H9 (cell line): Measurements from ENCODE around the gene SH2B2. TPM values are rescaled to one million over a fixed set of nuclear protein-coding genes. Genes with fewer than 3 reads are reported as not detected.

Experiments used
- DNase-seq: peaks from one replicate; pipeline ENCODE4 v3.0.0-alpha.2; 2017
- H2AFZ ChIP-seq: one replicate; pipeline ENCODE4 v1.6.1; 2013; ENCODE audit warnings: mild to moderate bottlenecking, low read length, control low read depth, moderate library complexity
- H2AK5ac ChIP-seq: 2 replicates; pipeline ENCODE4 v1.6.1; 2013; ENCODE audit warnings: low read length, control low read depth, mixed read lengths; ENCODE audit not compliant: insufficient read length
- H2BK120ac ChIP-seq: one replicate; pipeline ENCODE4 v1.6.1; 2013; ENCODE audit warnings: low read depth, mild to moderate bottlenecking, low read length, control low read depth, inconsistent platforms; ENCODE audit not compliant: poor library complexity, severe bottlenecking
- H2BK12ac ChIP-seq: 2 replicates; pipeline ENCODE4 v1.6.1; 2013; ENCODE audit warnings: low read length, control low read depth, mixed read lengths, low read depth; ENCODE audit not compliant: insufficient read length
- H2BK15ac ChIP-seq: 2 replicates; pipeline ENCODE4 v1.6.1; 2013; ENCODE audit warnings: low read depth, low read length, control low read depth
- H2BK20ac ChIP-seq: one replicate; pipeline ENCODE4 v1.6.1; 2013; ENCODE audit warnings: low read depth, mild to moderate bottlenecking, low read length, control low read depth, inconsistent platforms; ENCODE audit not compliant: poor library complexity, severe bottlenecking
- H2BK5ac ChIP-seq: 2 replicates; pipeline ENCODE4 v1.6.1; 2013; ENCODE audit warnings: low read length, control low read depth, mixed read lengths; ENCODE audit not compliant: insufficient read length
- H3K14ac ChIP-seq: 2 replicates; pipeline ENCODE4 v1.6.1; 2013; ENCODE audit warnings: low read length, control low read depth; ENCODE audit not compliant: insufficient read depth
- H3K18ac ChIP-seq: 2 replicates; pipeline ENCODE4 v1.6.1; 2013; ENCODE audit warnings: low read depth, mild to moderate bottlenecking, mixed read lengths, low read length, control low read depth; ENCODE audit not compliant: insufficient read length
- H3K23ac ChIP-seq: 2 replicates; pipeline ENCODE4 v1.6.1; 2013; ENCODE audit warnings: low read length, control low read depth, mixed read lengths, low read depth; ENCODE audit not compliant: insufficient read length
- H3K23me2 ChIP-seq: 2 replicates; pipeline ENCODE4 v1.6.1; 2013; ENCODE audit warnings: low read depth, mild to moderate bottlenecking, mixed read lengths, low read length, control low read depth; ENCODE audit not compliant: insufficient read length, poor library complexity, severe bottlenecking
- H3K27ac ChIP-seq: 2 replicates; pipeline ENCODE4 v1.5.1; 2013; ENCODE audit warnings: low read length, control low read depth, mixed read lengths, low read depth; ENCODE audit not compliant: insufficient read length
- H3K27me3 ChIP-seq: 2 replicates; pipeline ENCODE4 v1.6.1; 2013; ENCODE audit warnings: low read length, control low read depth, inconsistent platforms; ENCODE audit not compliant: insufficient read depth
- H3K4ac ChIP-seq: 2 replicates; pipeline ENCODE4 v1.6.1; 2013; ENCODE audit warnings: low read depth, mild to moderate bottlenecking, control low read depth, inconsistent platforms, low read length, moderate library complexity
- H3K4me1 ChIP-seq: 2 replicates; pipeline ENCODE4 v1.6.1; 2013; ENCODE audit warnings: low read length, control low read depth, inconsistent platforms; ENCODE audit not compliant: insufficient read depth
- H3K4me2 ChIP-seq: 2 replicates; pipeline ENCODE4 v1.6.1; 2013; ENCODE audit warnings: low read length, control low read depth, mixed read lengths; ENCODE audit not compliant: insufficient read length, insufficient read depth
- H3K56ac ChIP-seq: 2 replicates; pipeline ENCODE4 v1.6.1; 2013; ENCODE audit warnings: low read depth, mild to moderate bottlenecking, mixed read lengths, low read length, control low read depth; ENCODE audit not compliant: insufficient read length
- H3K79me1 ChIP-seq: 2 replicates; pipeline ENCODE4 v1.6.1; 2013; ENCODE audit warnings: low read depth, mild to moderate bottlenecking, moderate library complexity, low read length, control low read depth, inconsistent platforms; ENCODE audit not compliant: insufficient read depth, poor library complexity, severe bottlenecking
- H3K79me2 ChIP-seq: 2 replicates; pipeline ENCODE4 v1.6.1; 2013; ENCODE audit warnings: low read length, control low read depth, inconsistent platforms; ENCODE audit not compliant: insufficient read depth
- H3K9ac ChIP-seq: 2 replicates; pipeline ENCODE4 v1.6.1; 2013; ENCODE audit warnings: low read length, control low read depth, mixed read lengths; ENCODE audit not compliant: insufficient read length; ENCODE audit errors: extremely low read depth
- H3K9me3 ChIP-seq: one replicate; pipeline ENCODE4 v1.6.1; 2013; ENCODE audit warnings: low read depth, low read length, inconsistent platforms; ENCODE audit not compliant: control insufficient read depth
- H3T11ph ChIP-seq: one replicate; pipeline ENCODE4 v1.6.1; 2013; ENCODE audit warnings: mild to moderate bottlenecking, low read length, control low read depth, inconsistent platforms
- H4K20me1 ChIP-seq: one replicate; pipeline ENCODE4 v1.6.1; 2013; ENCODE audit not compliant: control insufficient read depth, insufficient read length, insufficient read depth
- H4K5ac ChIP-seq: 2 replicates; pipeline ENCODE4 v1.6.1; 2013; ENCODE audit warnings: low read depth, mild to moderate bottlenecking, mixed read lengths, low read length, control low read depth; ENCODE audit not compliant: insufficient read length
- H4K8ac ChIP-seq: replicated peaks from 2 replicates; pipeline ENCODE4 v1.6.1; 2013; ENCODE audit warnings: low read length, control low read depth, mixed read lengths, low read depth; ENCODE audit not compliant: insufficient read length
- H4K91ac ChIP-seq: 2 replicates; pipeline ENCODE4 v1.6.1; 2013; ENCODE audit warnings: low read depth, mild to moderate bottlenecking, moderate library complexity, mixed read lengths, low read length, control low read depth; ENCODE audit not compliant: insufficient read length
- H3K27ac Mint-ChIP-seq, 3 experiments: 2 replicates in 2 of 3; 3 replicates in 1 of 3; pipeline ENCODE4 v1.8.0; 2020 to 2021; ENCODE audit warnings: mixed read lengths in 3 of 3, mild to moderate bottlenecking in 1 of 3, moderate library complexity in 1 of 3
- H3K27me3 Mint-ChIP-seq: 2 replicates; pipeline ENCODE4 v1.8.0; 2021; ENCODE audit warnings: low read depth, mild to moderate bottlenecking, moderate library complexity, mixed read lengths
- H3K36me3 Mint-ChIP-seq, 3 experiments: 2 replicates in 2 of 3; 3 replicates in 1 of 3; pipeline ENCODE4 v1.8.0; 2020 to 2021; ENCODE audit warnings: low read depth in 3 of 3, mixed read lengths in 3 of 3; ENCODE audit not compliant: insufficient read depth in 1 of 3
- H3K4me1 Mint-ChIP-seq, 2 experiments: 2 replicates each; pipeline ENCODE4 v1.8.0; 2020; ENCODE audit warnings: mixed read lengths in 2 of 2
- H3K4me3 Mint-ChIP-seq, 2 experiments: 2 replicates in 1 of 2; 3 replicates in 1 of 2; pipeline ENCODE4 v1.8.0; 2020 to 2021; ENCODE audit warnings: mild to moderate bottlenecking in 2 of 2, mixed read lengths in 2 of 2, moderate library complexity in 1 of 2
- H3K9me3 Mint-ChIP-seq, 2 experiments: 2 replicates in 1 of 2; 3 replicates in 1 of 2; pipeline ENCODE4 v1.8.0; 2020; ENCODE audit warnings: mild to moderate bottlenecking in 2 of 2, mixed read lengths in 2 of 2, moderate library complexity in 1 of 2
- WGBS: extraction: QIAGEN DNeasy Blood & Tissue Kit; methylation state at CpG from one replicate; pipeline ENCODE4 v1.1.7; 2013; ENCODE audit warnings: missing lambda C conversion rate, low lambda C conversion rate, mixed read lengths; ENCODE audit not compliant: insufficient read length; ENCODE audit errors: extremely low coverage; 5-methylcytosine and 5-hydroxymethylcytosine counted together
- total RNA-seq: library from RNA; stranded (reverse); gene quantifications from 2 replicates; pipeline ENCODE4 v1.2.1, GENCODE V29; 2021
- TF ChIP-seq, protein P1 (sequence below): fragments of 200-600 bp; sonication (generic); conservative IDR thresholded peaks from 3 replicates; pipeline ENCODE4 v1.8.0; 2021; ENCODE audit warnings: antibody characterized with exemption, mild to moderate bottlenecking

SH2B2 gene
- total RNA-seq, 1 experiment from 2014 or later, result 10.4 TPM

DNA sequence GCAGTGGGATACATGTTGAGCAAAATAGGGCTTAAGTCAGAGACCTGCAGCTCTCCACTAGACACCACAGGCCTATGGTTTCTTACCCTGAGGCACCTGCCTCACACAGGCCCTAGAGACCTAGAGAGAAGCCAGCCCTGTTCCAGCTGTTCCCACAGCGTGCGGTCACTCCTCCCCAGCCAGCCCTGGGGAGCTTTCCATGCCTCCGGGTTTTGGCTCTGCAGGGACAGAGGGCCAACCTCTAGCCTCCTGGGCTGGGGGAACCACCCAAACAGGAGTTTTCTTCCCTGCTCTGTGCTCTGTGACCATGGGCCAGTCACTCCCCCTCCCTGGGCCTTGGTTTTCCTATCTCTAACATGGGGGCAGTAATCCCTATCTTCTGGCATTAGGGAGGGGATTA lies 33.0 kb downstream of the SH2B2 start:
- H2BK20ac ChIP-seq, result no peak overlapping the region
- no peak overlapping the region for H4K91ac ChIP-seq
- no peak overlapping the region for H4K8ac ChIP-seq
- no peak overlapping the region for H2BK120ac ChIP-seq
- no peak overlapping the region for H3K27ac ChIP-seq
- H3K23me2 ChIP-seq, result no peaks in the 10 kb centered on the region
- no peak overlapping the region for H2BK15ac ChIP-seq
- H3T11ph ChIP-seq, result no peak overlapping the region
- Mint-ChIP-seq H3K36me3 (peaks cover 1 to 12% (median 9%) of the 10 kb centered on the region in 3 experiments; a peak in 6 of 7 replicates), H3K4me1 (peaks cover 13 to 23% of the 10 kb centered on the region in 2 experiments), H3K27ac (no peak overlapping the region; a peak in 1 of 7 replicates), H3K4me3 (no peak overlapping the region), H3K9me3 (no peaks in the 10 kb centered on the region), H3K27me3 (peaks cover 17% of the 10 kb centered on the region)
- H3K4me2 ChIP-seq, result no peak overlapping the region
- H4K5ac ChIP-seq, result no peak overlapping the region
- H2AK5ac ChIP-seq, result no peak overlapping the region
- no peaks in the 10 kb centered on the region for H3K79me1 ChIP-seq
- no peak for DNase-seq
- no peak overlapping the region for H3K14ac ChIP-seq
- no peak overlapping the region for H3K4ac ChIP-seq
- H3K9me3 ChIP-seq, result no peaks in the 10 kb centered on the region
- H3K9ac ChIP-seq, result no peak overlapping the region
- no peak overlapping the region for H2BK5ac ChIP-seq
- no peaks in the 10 kb centered on the region for H3K27me3 ChIP-seq
- TF ChIP-seq, protein P1, sequence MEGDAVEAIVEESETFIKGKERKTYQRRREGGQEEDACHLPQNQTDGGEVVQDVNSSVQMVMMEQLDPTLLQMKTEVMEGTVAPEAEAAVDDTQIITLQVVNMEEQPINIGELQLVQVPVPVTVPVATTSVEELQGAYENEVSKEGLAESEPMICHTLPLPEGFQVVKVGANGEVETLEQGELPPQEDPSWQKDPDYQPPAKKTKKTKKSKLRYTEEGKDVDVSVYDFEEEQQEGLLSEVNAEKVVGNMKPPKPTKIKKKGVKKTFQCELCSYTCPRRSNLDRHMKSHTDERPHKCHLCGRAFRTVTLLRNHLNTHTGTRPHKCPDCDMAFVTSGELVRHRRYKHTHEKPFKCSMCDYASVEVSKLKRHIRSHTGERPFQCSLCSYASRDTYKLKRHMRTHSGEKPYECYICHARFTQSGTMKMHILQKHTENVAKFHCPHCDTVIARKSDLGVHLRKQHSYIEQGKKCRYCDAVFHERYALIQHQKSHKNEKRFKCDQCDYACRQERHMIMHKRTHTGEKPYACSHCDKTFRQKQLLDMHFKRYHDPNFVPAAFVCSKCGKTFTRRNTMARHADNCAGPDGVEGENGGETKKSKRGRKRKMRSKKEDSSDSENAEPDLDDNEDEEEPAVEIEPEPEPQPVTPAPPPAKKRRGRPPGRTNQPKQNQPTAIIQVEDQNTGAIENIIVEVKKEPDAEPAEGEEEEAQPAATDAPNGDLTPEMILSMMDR, result no peak
- no peaks in the 10 kb centered on the region for H3K79me2 ChIP-seq
- H3K4me1 ChIP-seq, result no peaks in the 10 kb centered on the region; the same call in 1 of the 2 replicates
- no peak overlapping the region for H3K56ac ChIP-seq
- H4K20me1 ChIP-seq, result no peaks in the 10 kb centered on the region
- no CpG with 5 or more reads among the region's 3 CpGs for WGBS
- H2AFZ ChIP-seq, result no peak overlapping the region
- H3K23ac ChIP-seq, result no peak overlapping the region
- H3K18ac ChIP-seq, result no peak overlapping the region
- no peak overlapping the region for H2BK12ac ChIP-seq
